Hepatocyte (in vitro differentiated cells): Measurements from ENCODE around the gene TMED4.

Experiments used
- EZH2 ChIP-seq: fragments of 200-600 bp; sonication (generic); IDR thresholded peaks from 2 replicates; pipeline ENCODE4 v1.6.1; 2016; ENCODE audit warnings: antibody characterized with exemption, mild to moderate bottlenecking, borderline replicate concordance
- EZH2phosphoT487 ChIP-seq: fragments of 200-600 bp; sonication (generic); IDR thresholded peaks from one replicate; pipeline ENCODE4 v1.6.1; 2018; ENCODE audit warnings: antibody characterized with exemption, mild to moderate bottlenecking, low read depth, moderate library complexity; ENCODE audit not compliant: unreplicated experiment, severe bottlenecking
- TF ChIP-seq, protein P1 (sequence below): fragments of 200-600 bp; sonication (generic); IDR thresholded peaks from 2 replicates; pipeline ENCODE4 v1.5.1; 2016; ENCODE audit warnings: antibody characterized with exemption, mild to moderate bottlenecking; ENCODE audit not compliant: poor library complexity

DNA sequence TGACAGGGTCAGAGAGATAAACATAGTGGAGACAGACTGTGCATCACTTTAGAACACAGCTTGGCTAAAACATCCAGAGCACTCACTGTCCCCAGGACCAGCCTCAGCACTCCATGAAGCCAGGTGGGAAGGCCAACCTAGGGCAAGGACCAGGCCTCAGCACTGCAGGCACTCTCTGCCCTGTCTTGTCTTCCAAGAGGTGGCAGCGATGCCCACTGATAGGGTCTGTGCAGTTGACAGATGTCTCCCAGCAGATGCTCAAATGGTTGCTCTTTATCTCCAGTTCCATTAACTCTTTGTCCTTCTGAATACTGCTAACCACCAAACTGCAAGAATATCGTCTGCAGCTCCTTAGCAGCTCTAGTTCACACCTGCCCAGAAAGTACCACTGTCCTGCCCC, 17.4 kb downstream of the TMED4 start:
- TF ChIP-seq, protein P1, sequence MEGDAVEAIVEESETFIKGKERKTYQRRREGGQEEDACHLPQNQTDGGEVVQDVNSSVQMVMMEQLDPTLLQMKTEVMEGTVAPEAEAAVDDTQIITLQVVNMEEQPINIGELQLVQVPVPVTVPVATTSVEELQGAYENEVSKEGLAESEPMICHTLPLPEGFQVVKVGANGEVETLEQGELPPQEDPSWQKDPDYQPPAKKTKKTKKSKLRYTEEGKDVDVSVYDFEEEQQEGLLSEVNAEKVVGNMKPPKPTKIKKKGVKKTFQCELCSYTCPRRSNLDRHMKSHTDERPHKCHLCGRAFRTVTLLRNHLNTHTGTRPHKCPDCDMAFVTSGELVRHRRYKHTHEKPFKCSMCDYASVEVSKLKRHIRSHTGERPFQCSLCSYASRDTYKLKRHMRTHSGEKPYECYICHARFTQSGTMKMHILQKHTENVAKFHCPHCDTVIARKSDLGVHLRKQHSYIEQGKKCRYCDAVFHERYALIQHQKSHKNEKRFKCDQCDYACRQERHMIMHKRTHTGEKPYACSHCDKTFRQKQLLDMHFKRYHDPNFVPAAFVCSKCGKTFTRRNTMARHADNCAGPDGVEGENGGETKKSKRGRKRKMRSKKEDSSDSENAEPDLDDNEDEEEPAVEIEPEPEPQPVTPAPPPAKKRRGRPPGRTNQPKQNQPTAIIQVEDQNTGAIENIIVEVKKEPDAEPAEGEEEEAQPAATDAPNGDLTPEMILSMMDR = no peak
- TF ChIP-seq EZH2 = no peak
- no peak for TF ChIP-seq EZH2phosphoT487
